PFSK-1 (cell line): ENCODE data around the gene KLC4.

ENCODE experiments used
- FOXP2 ChIP-seq: optimal IDR thresholded peaks from 2 replicates; pipeline ENCODE3; 2011; ENCODE audit warnings: borderline replicate concordance, control low read depth, inconsistent platforms; ENCODE audit not compliant: insufficient read depth; ENCODE audit errors: extremely low read length, extremely low read depth
- POLR2AphosphoS5 ChIP-seq: IDR thresholded peaks from 2 replicates; pipeline ENCODE4 v1.6.1; 2012; ENCODE audit warnings: low read depth, mild to moderate bottlenecking, control low read depth, low read length, moderate library complexity
- REST ChIP-seq, 2 experiments: IDR thresholded peaks; 2 replicates each; pipeline versions ENCODE4 v1.6.1 to v1.8.0; 2011 to 2012; ENCODE audit warnings: low read depth in 2 of 2, low read length in 2 of 2, control low read depth in 1 of 2, inconsistent platforms in 1 of 2, mild to moderate bottlenecking in 1 of 2, moderate library complexity in 1 of 2; ENCODE audit not compliant: insufficient read depth in 1 of 2
- SIN3A ChIP-seq: IDR thresholded peaks from 2 replicates; pipeline ENCODE4 v1.6.1; 2012; ENCODE audit warnings: mild to moderate bottlenecking, low read length, moderate library complexity, borderline replicate concordance; ENCODE audit not compliant: insufficient read depth
- TAF1 ChIP-seq: IDR thresholded peaks from 2 replicates; pipeline ENCODE4 v1.6.1; 2012; ENCODE audit warnings: low read length, control low read depth, borderline replicate concordance; ENCODE audit not compliant: insufficient read depth

- TF ChIP-seq TAF1 (no peak), POLR2AphosphoS5 (no peak), REST (IDR thresholded peaks at IDR 0.05; ENCODE audit: insufficient read depth in 1 of 2, low read depth in 2 of 2, low read length in 2 of 2) (no peak), SIN3A (no peak), FOXP2 (no peak)
Observed at GRCh38 chr6:43119482-43119881, 60.1 kb downstream of the KLC4 start.
